GM18519 (cell line): ENCODE measurements around the gene NARF.
"Not testable (repeated sequence)": the region's sequence is repeated elsewhere in the genome, so short reads cannot be mapped to it uniquely, and the experiment has no call there.

Experiments used
- ATAC-seq: cut with Tn5 transposase; IDR thresholded peaks from one replicate; pipeline ENCODE4 v1.9.1; 2021; ENCODE audit warnings: mild to moderate bottlenecking, moderate library complexity; ENCODE audit not compliant: unreplicated experiment, low FRiP score

Gene NARF

DNA sequence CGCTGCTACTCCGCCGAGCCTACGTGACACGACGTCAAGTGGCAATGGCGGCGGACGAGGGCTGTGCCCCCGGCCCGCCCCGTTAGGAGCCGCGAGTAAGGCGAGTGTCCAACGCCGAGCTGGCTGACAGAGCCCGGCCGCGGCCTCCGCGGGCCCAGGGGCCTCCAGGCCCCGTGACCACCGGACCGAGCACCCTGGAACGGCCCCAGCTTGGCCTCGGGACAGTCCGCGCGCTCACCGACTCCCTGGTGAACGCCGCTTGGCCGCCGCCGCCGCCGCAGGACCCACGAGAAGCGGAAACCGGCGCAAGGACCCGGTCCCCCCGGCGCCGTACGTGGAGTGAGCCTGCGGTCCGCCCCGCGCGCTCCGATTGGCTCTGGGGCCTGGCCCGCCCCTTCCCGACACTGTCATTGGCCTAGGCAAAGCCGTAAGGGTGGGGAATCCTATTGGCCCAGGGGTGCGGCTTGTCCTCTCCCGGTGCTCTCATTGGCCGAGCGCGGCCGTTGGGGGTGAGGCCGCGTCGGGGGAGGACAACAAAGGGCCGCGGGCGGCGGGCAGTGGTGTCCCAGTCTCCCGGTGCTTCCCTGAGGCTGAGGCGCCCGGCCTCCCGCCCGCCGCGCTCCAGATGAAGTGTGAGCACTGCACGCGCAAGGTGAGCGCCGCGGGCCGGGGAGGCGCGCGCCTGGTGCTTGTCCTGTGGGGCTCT is at the start of gene NARF:
Gene NARF (plus strand): TSS at position 563 of the 706 bp plus-strand sequence. CDS start 63 bp downstream, at position 626.
- peak; percentile 78 for ATAC-seq

DNA sequence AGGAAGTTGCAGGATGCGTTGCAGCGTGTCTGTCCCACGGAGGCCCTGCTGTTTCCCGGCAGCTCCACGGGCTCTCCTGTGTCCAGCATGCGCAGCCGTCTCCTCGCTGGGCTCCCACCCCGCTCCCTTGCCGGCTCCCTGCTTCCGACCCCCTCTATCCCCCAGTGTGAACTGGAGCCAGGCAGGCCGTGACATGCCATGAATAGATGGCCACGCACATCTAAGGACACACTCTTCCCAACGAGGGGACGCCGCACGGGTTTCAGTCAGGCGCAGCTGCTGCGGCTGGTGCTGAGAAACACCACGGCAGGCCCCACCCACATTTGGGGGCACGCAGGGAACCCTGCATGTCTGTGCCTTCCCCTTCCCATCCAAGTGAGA is 49.6 kb upstream of the NARF start:
- no peak for ATAC-seq

DNA sequence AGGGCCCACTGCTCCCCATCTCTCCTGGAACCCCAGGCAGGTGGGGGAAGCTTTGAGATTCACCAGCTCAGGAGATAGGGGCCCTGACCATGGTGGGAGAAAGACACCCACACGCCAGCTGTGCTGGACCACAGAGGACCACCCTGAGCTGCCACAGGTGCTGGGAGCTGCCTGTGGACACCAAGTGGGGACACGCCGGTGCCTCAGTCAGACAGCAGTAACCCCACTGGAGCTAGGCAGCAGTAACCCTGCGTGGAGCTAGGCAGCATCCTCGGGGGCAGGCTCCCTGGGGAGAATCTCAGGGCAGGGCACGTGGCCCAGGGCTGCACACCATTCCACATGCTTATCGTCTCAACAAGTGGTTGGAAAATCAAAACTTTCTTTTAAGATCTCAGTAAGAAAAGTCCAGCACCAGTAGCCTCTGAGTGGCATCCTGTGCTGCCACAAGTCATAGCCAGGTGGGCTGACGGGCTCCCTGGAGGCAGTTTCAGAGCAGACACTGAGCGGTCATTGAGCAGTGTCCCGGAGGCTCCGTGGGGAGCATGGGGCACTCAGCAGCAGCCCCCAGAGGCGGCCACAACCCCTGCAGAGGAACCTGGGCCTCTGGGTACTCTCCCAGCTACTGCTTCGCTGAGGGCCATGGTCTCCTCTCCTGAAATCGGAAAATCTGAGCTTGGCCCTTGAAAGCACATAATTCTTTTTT is 48.4 kb upstream of the NARF start:
- no peak for ATAC-seq

DNA sequence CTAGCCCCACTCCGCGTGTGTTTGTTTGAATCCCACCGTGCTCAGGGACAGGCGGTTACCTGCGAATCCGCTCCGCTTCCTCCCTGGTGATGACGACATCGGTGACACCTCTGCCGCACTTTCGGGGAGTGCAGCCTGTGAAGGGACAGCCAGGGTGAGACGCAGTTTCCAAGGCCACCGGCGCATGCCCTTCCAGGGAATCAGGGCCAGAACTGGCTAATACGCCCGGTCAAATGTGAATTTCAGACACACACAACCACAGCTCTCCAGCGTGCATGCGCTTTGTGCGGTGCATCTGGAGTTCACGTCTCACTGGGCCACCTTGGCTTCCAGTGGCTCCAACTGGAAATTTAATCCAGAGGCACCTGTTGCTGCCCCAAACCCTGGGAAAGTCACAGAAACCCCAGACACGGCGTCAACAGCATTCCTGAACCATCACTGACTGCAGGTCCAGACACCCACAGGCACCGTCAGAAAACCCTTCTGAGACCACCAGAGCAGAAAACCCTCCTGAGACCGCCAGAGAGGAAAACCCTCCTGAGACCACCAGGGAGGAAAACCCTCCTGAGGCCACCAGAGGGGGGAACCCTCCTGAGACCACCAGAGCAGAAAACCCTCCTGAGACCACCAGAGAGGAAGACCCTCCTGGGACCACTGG is 47.0 kb upstream of the NARF start:
- ATAC-seq: no peak

DNA sequence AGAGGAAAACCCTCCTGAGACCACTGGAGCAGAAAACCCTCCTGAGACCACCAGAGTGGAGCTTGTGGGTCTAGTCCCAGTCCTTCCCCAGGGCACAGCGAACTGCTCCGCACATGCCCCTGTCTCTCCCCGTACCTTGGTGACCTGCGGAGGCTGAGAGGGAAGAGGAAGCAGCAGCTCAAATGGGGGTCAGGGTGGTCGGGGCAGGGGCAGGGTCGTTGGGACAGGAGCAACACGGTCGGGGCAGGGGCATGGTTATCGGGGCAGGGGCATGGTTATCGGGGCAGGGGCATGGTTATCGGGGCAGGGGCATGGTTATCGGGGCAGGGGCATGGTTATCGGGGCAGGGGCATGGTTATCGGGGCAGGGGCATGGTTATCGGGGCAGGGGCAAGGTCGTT is 46.5 kb upstream of the NARF start:
- not testable (repeated sequence) for ATAC-seq

DNA sequence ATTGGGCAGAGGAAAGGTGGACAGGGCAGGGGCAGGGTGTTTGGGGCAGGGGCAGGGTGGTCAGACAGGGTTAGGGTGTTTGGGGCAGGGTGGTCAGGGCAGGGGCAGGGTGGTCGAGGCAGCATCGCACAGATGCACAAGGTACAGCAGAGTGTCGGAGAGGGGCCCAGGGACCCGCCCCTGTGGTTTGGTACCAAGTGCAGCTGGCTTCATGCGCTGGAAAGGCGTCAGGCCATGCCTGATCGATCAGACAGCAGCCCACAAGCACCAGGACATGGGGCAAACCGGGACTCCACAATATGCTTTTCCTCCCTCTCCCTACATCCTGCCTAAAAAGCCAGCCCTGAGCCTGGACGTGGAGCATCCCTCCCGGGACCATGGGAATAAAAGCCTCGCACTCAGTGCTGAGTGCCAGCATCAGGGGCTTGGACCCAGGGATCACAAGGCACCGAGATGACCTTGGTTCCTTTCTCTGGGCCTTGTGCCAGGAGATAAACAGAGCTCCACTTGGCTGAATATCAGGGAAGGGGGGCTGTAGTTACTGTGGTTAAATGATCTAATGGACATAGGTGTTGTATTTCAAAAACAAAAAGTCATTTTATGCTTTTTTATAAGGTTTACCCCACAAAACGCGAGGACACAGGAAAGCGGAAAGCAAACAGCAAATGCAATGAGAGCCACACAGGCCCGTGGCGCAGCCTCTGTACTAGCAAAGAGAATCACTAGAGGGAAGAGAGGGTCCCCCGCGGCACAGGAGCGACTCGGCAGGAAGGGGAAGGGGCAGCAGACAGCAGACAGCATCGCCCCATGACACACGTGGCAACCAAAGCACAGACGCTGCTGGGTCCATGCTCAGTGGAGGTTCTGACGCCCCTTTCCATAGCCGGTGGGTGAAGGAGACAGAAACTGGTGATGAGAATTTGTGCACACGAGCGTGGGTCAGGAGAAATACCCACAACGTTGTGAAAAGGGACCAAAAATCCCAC is 45.7 kb upstream of the NARF start:
- no peak for ATAC-seq

DNA sequence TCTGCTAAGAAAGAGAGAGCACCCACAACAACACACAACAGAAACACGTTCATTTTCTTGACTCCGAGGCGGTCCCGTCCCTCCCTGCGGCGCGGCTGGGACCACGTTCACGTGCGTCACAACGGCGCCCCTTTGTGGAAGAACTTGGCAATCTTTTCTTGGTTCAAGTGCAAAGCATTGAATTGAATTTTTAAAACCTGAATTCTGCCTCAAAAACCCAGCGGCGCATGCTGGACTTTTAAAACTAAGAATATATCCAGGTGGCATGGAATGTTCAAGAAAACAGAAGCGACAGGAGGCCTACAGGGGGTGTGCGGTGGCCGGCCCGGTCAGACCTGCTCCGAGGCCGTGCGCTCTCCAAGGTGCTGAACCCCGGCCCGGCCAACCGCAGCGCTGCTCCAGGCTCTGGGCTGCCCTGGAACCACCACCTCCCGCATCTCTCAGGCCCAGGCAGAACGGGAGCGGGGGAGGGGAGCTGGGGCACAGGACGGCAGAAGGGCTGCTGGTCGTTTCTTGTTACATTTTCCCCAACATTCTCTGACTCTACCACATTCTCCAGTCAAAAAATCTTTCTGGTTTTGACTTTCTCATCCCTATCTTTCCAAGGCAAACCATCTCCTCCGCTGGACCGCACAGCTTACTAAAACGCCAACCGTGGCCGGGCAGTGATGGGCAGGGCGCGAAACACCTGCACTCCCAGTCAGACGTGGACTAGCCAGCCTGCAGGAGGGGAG is 43.8 kb upstream of the NARF start:
- ATAC-seq: no peak

DNA sequence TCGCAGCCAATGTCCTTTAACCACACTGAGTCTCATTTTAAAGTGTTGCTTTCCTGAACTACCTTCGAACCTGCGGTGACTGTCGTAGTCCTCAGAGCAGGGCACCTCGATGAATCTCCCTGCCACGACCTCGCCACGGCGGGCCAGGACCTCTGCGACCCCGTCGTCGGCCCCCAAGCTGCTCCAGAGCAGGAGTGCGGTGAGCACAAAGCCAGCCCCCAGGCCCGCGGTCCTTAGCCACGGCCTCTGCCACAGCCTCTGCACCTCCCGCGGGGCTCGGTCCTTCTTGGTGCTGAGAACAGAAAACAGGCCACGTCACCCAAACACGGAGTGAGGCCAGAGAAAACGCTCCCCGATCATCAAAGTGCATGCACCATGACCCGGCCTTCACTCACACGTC is 43.2 kb upstream of the NARF start:
- no peak for ATAC-seq

DNA sequence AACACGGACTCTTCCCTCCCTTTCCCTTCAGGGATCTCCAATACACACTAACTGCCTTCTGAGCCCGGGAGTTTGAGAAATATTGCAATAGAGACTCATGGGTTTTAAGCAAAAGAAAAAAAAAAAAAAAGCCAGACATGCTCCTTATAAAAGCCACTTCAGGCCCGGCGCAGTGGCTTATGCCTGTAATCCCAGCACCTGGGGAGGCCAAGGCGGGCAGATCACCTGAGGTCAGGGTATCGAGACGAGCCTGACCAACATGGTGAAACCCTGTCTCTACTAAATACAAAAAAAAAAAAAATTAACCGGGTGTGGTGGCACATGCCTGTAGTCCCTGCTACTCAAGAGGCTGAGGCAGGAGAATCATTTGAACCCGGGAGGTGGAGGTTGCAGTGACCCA is 42.8 kb upstream of the NARF start:
- no peak for ATAC-seq

DNA sequence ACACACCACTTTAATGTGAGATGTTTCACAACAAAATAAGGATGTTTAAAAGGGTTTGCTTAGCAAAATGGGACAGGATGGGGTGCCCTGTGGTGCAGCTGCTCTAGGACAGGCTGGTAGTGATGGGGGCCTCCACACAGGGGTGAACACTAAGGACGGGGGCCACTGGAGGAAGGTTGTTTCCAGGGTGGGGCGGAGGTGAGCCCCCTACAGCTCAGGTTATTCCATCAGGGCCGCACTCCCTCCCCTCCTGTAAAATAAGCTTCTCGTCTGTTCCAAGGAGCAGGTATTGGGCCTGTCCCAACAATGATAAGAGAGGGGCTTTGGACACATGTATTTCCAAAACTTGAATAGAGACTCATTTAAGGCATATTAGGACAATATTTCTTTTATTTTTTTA is 42.3 kb upstream of the NARF start:
- ATAC-seq: no peak

DNA sequence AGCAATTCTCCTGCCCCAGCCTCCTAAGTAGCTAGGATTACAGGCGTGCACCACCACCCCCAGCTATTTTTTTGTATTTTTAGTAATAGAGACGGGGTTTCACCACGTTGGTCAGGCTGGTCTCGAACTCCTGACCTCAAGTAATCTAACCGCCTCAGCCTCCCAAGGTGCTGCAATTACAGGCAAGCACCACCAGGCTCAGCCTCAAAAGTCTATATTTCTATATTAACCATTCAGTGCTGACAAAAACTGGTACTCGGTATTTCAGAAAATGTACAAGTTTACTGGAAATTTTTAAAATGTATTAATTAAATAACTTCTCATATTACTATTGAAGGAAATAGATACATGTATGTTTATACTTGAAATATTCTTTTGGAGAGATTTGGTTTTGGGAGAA is 41.8 kb upstream of the NARF start:
- no peak for ATAC-seq

DNA sequence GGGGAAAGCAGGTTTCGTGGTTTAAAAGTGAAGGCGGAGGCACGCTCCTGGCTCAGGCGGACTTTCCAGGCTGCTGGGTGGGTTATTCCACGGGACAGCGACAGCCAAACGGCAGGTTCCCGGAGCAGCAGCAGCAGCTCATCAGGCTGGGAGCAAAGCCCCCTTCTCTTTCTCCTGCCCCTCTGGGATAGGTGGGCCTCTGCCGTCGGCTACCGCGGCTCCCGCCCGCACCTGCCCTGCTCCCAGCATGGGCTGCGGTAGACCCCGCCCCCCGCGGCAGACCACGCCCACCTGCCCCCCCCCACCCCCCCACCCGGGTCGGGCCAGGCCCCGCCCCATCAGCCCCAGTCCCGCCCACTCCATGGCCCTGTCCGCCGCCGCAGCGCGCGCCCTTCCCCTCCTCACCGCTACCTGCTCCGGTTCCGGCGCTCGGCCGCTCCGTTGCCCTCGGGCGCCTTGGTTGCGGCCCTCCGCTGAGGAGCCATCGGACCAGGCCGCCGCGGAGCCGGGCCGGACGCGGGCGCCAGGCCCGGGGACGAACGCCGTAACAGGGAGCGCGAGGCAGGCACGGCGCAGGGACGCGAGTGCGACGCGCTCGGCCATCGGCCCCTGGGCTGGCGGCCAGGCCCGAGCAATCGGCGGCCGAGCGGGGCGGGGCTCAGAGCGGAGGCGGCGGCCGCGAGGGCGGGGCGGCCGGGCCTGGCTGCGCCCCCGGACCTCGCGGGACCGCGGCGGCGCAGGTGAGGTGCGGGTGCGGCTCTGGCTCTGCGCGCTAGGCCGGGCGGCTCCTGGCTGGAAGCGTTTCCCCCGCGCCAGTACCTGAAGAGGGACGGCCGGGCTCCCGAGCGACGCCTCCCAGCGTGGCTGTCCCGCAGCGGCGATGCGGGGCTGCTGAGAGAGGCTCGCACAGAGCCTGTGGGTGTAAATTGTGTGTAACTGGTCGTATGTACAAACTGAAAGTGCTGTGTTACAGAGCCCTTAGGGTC is 40.2 kb upstream of the NARF start, which contains the start of the genes HEXD and OGFOD3:
Gene HEXD (plus strand): TSS at position 347 of the 986 bp plus-strand sequence. CDS start 1,453 bp downstream, outside the sequence.
Gene OGFOD3 (minus strand): TSS at position 586 of the 986 bp plus-strand sequence. CDS start 101 bp downstream, at position 485.
- ATAC-seq: peak; percentile 73

DNA sequence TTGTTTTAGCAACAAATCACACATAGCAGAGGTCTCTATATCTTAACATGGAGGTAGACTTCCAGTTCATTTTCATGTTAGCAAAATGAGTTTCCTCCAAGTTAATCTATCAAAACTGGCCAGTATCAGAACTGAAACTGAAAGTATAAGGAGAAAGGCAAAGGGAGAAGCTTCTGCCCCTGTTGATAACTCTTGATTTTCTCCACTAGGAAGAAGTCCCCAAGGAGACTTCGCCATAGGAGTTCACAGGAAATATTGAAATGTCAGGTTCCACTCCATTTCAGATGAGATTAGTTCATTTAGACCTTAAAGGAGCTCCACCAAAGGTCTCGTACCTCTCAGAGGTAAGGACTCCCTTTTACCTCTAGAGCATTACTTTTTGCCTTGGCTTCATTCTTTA is 39.0 kb upstream of the NARF start:
- no peak for ATAC-seq

DNA sequence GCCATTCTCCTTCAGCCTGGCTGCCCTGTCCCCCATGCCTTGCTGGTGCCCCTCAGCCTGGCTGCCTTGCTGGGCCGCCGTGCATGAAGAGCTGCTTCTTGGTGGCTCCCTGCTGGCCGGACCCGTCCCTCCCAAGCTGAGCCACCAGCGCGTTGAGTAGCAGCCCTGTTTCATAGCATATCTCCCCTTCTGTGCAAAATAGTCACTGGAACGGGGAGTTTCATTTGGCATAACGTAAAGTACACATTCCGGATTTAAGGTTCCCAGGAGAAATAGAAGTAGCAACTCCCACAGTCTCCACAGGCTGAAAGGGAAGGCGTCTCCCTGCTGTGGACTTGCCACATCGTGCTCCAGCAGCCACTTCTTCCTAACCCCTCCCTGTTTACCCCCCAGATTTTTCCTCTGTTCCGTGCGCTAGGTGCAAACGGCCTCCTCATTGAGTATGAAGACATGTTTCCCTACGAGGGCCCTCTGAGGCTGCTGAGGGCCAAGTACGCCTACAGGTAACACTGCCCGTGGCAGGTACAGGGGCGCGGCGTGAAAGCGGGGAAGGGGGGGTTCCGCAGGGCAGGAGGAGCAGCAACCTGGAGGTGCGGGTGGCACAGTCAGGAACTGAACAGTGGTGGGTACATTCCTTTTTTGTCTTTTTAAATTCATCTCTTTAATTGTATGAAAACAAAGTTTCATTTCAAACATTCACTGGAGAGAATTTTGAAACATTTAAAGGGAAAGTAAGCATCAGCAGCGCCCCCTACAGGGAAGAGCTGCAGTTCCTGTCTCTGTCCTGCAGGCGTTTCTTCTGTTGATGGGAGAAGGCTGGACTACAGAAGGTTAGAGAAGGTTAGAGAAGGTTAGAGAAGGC is 34.3 kb upstream of the NARF start:
- ATAC-seq: no peak

DNA sequence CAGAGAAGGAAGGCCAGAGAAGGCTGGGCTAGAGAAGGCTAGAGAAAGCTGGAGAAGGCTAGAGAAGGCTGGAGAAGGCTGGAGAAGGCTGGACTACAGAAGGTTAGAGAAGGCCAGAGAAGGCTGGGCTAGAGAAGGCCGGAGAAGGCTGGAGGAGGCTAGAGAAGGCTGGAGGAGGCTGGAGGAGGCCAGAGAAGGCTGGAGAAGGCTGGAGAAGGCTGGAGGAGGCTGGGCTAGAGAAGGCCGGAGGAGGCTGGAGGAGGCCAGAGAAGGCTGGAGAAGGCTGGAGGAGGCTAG is 33.7 kb upstream of the NARF start:
- ATAC-seq: no peak

DNA sequence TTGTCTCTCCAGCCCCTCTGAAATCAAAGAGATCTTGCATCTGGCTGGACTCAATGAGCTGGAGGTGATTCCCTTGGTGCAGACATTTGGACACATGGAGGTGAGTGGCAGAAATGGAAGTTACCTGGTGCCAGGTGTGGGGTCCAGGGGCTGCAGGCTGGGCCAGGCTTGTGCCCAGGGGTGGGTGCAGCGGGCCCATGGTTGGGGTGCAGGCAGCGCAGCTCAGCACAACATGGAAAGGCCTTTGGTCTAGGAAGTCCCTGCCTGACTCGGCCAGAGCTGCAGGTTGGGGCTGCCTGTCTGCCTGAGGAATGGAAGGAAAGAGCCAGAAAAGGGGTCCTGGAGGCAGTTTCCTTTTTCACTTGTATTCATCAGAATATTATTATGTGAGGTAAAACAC is 30.0 kb upstream of the NARF start:
- ATAC-seq: no peak

DNA sequence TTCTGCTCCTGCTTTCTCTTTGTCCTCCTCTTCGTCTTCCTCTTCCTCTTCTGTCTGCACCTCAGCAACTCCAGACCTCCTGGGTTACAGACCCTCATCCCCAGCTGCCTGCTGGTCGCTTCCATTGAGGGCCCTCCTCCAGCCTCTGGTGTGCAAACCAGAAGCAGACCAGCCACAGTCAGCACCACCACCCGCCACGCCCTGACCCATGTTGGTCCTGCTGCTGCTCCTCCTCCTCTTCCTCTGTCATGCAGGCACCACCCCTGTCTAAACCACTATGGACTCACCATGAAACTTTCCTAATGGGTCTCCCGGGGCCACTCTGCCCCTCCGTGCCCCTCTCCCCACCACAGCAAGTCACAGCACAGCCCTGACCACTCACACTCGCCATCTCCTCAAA is 28.7 kb upstream of the NARF start:
- ATAC-seq: no peak

DNA sequence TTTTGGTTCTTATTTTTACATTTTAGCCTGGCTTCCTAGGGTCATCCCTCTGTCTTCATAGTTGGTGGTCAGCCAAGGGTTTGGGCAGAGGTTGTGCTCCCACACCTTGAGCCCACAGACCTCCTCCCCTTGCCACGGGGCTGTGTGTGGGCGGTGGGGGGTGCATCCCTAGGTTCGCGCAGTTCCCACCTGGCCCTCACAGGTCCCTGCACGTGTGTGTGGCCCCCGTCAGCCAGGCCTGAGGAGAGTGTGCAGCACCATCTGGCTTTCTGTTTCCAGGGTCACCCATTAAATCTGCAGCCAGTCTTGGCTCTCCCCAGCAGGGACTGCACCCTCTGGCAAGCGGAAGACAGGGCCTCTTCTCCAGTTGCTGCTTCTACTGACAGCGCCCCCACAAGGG is 26.5 kb upstream of the NARF start:
- no peak for ATAC-seq
